HG03432 (cell line): ENCODE results near the gene TRIL.
A peak's percentile ranks its signal among the peaks of the same experiment; 100 is the strongest.

ENCODE experiments used
- ATAC-seq: cut with Tn5 transposase; IDR thresholded peaks from one replicate; pipeline ENCODE4 v1.9.1; 2021; ENCODE audit warnings: mild to moderate bottlenecking, moderate library complexity; ENCODE audit not compliant: unreplicated experiment

Gene TRIL

GRCh38 chr7:28941633-28942032 is 16.5 kb downstream of the TRIL start:
- ATAC-seq = no peak

GRCh38 chr7:28940741-28941384 is 17.3 kb downstream of the TRIL start:
- no peak for ATAC-seq

- ATAC-seq = no peak
These were observed 18.1 kb downstream of the TRIL start for GRCh38 chr7:28939844-28940544.

- no peak for ATAC-seq
These were observed 18.8 kb downstream of the TRIL start for GRCh38 chr7:28939367-28939766.

GRCh38 chr7:28937619-28938018 is 20.5 kb downstream of the TRIL start:
- no peak for ATAC-seq

GRCh38 chr7:28937103-28937502 is 21.0 kb downstream of the TRIL start:
- ATAC-seq = no peak

GRCh38 chr7:28933846-28934320 is 24.2 kb downstream of the TRIL start:
- no peak for ATAC-seq

- no peak for ATAC-seq
These were observed 26.6 kb downstream of the TRIL start for GRCh38 chr7:28931565-28931964.

GRCh38 chr7:28926871-28927597 is 31.1 kb downstream of the TRIL start:
- peak; percentile 93 for ATAC-seq

- ATAC-seq = no peak
These were observed 35.4 kb downstream of the TRIL start for GRCh38 chr7:28922624-28923331.

- ATAC-seq = peak; percentile 86
These were observed 36.3 kb downstream of the TRIL start for GRCh38 chr7:28921822-28922221.

- no peak for ATAC-seq
These were observed 37.7 kb downstream of the TRIL start for GRCh38 chr7:28920424-28920823.

GRCh38 chr7:28919510-28919909 is 38.6 kb downstream of the TRIL start:
- no peak for ATAC-seq

GRCh38 chr7:28908775-28909174 is 49.4 kb downstream of the TRIL start:
- ATAC-seq = no peak

GRCh38 chr7:28905464-28905863 is 52.7 kb downstream of the TRIL start:
- no peak for ATAC-seq

GRCh38 chr7:28904578-28905048 is 53.5 kb downstream of the TRIL start:
- ATAC-seq = no peak

- no peak for ATAC-seq
These were observed 54.2 kb downstream of the TRIL start for GRCh38 chr7:28903730-28904577.
